ENCODE measurements around the gene CA4.

CA4 gene

GRCh38 chr17:60155427-60155814 lies 5.6 kb downstream of the CA4 start (continued):
- TF ChIP-seq ZBTB10 (tag by site-specific recombination; IDR thresholded peaks at IDR 0.05) (no peak), SETDB1 (IDR thresholded peaks at IDR 0.05; ENCODE audit: insufficient read length, low read length) (no peak), ZNF121 (tag by site-specific recombination; IDR thresholded peaks at IDR 0.05) (no peak)

- no peak overlapping the region for H3K4me3 ChIP-seq (ENCODE audit: low read depth, low read length)
- ChIA-PET POLR2A (no interaction called here), CTCF (interaction anchor here (0.8 kb wide), 1 partner anchor 14 kb away, joined by 3 read pairs; no protein-coding TSS in a partner anchor)
- H3K9me3 ChIP-seq (ENCODE audit: control insufficient read depth, insufficient read depth, low read depth, low read length), result no peaks in the 10 kb centered on the region
- TF ChIP-seq ZNF24 (tag by site-specific recombination; IDR thresholded peaks at IDR 0.05) (no peak), AEBP2 (tag by site-specific recombination; IDR thresholded peaks at IDR 0.05; ENCODE audit: borderline replicate concordance) (no peak), ZFP37 (tag by site-specific recombination; IDR thresholded peaks at IDR 0.05) (no peak), ZNF274 (IDR thresholded peaks at IDR 0.05; ENCODE audit: low read length) (no peak), ZNF274 (tag by site-specific recombination; IDR thresholded peaks at IDR 0.05; ENCODE audit: borderline replicate concordance) (no peak), HIC1 (tag by site-specific recombination; IDR thresholded peaks at IDR 0.05) (no peak), ZXDB (tag by site-specific recombination; IDR thresholded peaks at IDR 0.05) (no peak), ZNF596 (tag by site-specific recombination; IDR thresholded peaks at IDR 0.05) (no peak), ZNF341 (tag by site-specific recombination; IDR thresholded peaks at IDR 0.05; ENCODE audit: low read depth) (no peak), ZSCAN23 (tag by site-specific recombination; IDR thresholded peaks at IDR 0.05) (no peak), ZNF169 (tag by site-specific recombination; IDR thresholded peaks at IDR 0.05) (no peak), ZNF585B (tag by site-specific recombination; IDR thresholded peaks at IDR 0.05) (no peak), FEZF1 (tag by site-specific recombination; IDR thresholded peaks at IDR 0.05) (no peak), ZNF621 (tag by site-specific recombination; IDR thresholded peaks at IDR 0.05) (no peak), ZNF513 (tag by site-specific recombination; IDR thresholded peaks at IDR 0.05) (no peak), TCF7L2 (IDR thresholded peaks at IDR 0.05; ENCODE audit: borderline replicate concordance, low read depth, low read length) (no peak), PRDM1 (tag by site-specific recombination; IDR thresholded peaks at IDR 0.05) (no peak), ZNF791 (tag by site-specific recombination; IDR thresholded peaks at IDR 0.05) (no peak), ZNF416 (tag by site-specific recombination; IDR thresholded peaks at IDR 0.05) (no peak)
- no peaks in the 10 kb centered on the region for H3K4me1 ChIP-seq (ENCODE audit: control insufficient read depth, insufficient read depth, low read length)
- H3K36me3 ChIP-seq (ENCODE audit: control insufficient read depth in 2 of 2, insufficient read depth in 1 of 2, low read length in 2 of 2), result no peaks in the 10 kb centered on the region
- H3K27ac ChIP-seq (ENCODE audit: extremely low read depth, low read depth, low read length), result no peak overlapping the region
Measured at GRCh38 chr17:60155815-60156214, 6.0 kb downstream of the CA4 start.

All from HEK293 (cell line).